OCI-LY3 (cell line): Measurements from ENCODE around the gene TSC22D3.
"Not testable (repeated sequence)": the region's sequence is repeated elsewhere in the genome, so short reads cannot be mapped to it uniquely, and the experiment has no call there.

Experiments used
- H2AFZ ChIP-seq: fragments of 200-600, 300-600 bp; shearing (Covaris generic); 2 replicates; pipeline ENCODE4 v1.6.0; 2014; ENCODE audit warnings: antibody characterized with exemption, low read depth, low read length
- H3K27ac ChIP-seq: fragments of 200-600, 300-600 bp; sonication (generic); 2 replicates; pipeline ENCODE4 v1.5.1; 2014; ENCODE audit warnings: mild to moderate bottlenecking, low read length, moderate library complexity, mixed read lengths
- H3K27me3 ChIP-seq: fragments of 200-600, 300-600 bp; sonication (generic); 2 replicates; pipeline ENCODE4 v1.6.1; 2014; ENCODE audit warnings: low read depth, low read length, mixed read lengths
- H3K36me3 ChIP-seq: fragments of 200-600, 300-600 bp; sonication (generic); replicated peaks from 2 replicates; pipeline ENCODE3; 2014; ENCODE audit warnings: low read depth, low read length, mixed read lengths
- H3K4me1 ChIP-seq: fragments of 300-600, 200-600 bp; sonication (generic); 2 replicates; pipeline ENCODE4 v1.6.1; 2014; ENCODE audit warnings: low read length, mixed read lengths
- H3K4me2 ChIP-seq: fragments of 200-600, 300-600 bp; sonication (generic); 2 replicates; pipeline ENCODE4 v1.6.1; 2014; ENCODE audit warnings: low read length, mixed read lengths
- H3K4me3 ChIP-seq: fragments of 300-600, 200-600 bp; sonication (generic); 2 replicates; pipeline ENCODE4 v1.5.1; 2014; ENCODE audit warnings: antibody characterized with exemption, mild to moderate bottlenecking, low read length, moderate library complexity
- H3K79me2 ChIP-seq: fragments of 300-600, 200-600 bp; shearing (Covaris generic); 2 replicates; pipeline ENCODE4 v1.6.1; 2014; ENCODE audit warnings: mild to moderate bottlenecking, low read length, mixed read lengths
- H3K9ac ChIP-seq: fragments of 300-600, 200-600 bp; shearing (Covaris generic); 2 replicates; pipeline ENCODE4 v1.6.0; 2014; ENCODE audit warnings: mild to moderate bottlenecking, low read length, moderate library complexity
- H3K9me3 ChIP-seq: fragments of 200-600, 300-600 bp; shearing (Covaris generic); 2 replicates; pipeline ENCODE4 v1.6.1; 2014; ENCODE audit warnings: low read length, mixed read lengths; ENCODE audit not compliant: insufficient read depth
- H4K20me1 ChIP-seq: fragments of 200-600, 300-600 bp; sonication (generic); 2 replicates; pipeline ENCODE4 v1.6.1; 2016; ENCODE audit warnings: low read length, mixed read lengths; ENCODE audit not compliant: insufficient read depth
- EZH2phosphoT487 ChIP-seq: fragments of 200-600 bp; shearing (Covaris generic); IDR thresholded peaks from 2 replicates; pipeline ENCODE4 v1.6.1; 2018; ENCODE audit warnings: antibody characterized with exemption, mixed run types, low read depth
- TF ChIP-seq, protein P1 (sequence below): fragments of 200-600, 300-600 bp; sonication (generic); IDR thresholded peaks from 2 replicates; pipeline ENCODE4 v1.5.1; 2014; ENCODE audit warnings: antibody characterized with exemption, low read length, low read depth

Gene TSC22D3

DNA sequence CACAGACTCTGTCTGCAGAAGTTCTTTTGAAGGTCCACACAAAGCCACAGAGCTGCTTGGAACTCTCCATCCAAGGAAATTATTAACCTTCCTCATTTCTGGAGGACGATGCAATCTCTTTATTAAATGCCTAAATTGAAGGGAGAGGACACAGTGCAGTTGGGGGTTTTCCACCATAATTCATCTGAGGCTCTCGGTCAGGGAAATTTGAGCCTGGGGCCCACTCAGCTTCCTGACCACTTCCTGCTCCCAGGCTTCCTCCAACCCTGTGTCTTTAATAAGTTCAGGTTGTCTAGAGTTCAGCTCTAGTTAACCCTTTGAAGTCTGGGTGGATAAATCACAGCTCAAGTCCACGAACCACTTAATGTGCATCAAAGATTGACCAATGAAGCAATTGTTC, 88.8 kb downstream of the TSC22D3 start:
- H3K27me3 ChIP-seq = no peaks in the 10 kb centered on the region

DNA sequence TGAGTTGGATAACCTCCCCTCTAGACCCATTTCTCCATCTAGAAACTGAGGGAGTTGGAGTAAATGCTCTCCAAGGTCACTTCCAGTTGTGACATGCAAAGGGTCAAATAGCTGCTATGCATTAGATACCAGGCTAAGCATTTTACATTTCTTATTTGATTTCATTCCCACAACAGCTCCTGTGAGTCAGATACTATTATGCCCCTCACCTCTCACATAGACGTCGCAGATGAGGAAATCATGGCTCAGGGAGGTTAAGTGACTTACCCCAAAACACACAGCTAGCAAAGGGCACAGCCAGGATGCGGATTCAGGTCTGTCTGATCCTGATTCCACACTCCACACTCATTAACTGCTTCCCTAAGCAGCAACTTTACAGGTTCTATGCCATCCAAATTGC, 89.6 kb downstream of the TSC22D3 start:
- Histone ChIP-seq H3K79me2 (no peaks in the 10 kb centered on the region), H2AFZ (no peak overlapping the region), H3K9me3 (no peaks in the 10 kb centered on the region), H3K4me2 (no peak overlapping the region), H3K36me3 (no peaks in the 10 kb centered on the region), H3K4me3 (no peak overlapping the region), H4K20me1 (no peaks in the 10 kb centered on the region), H3K27ac (no peak overlapping the region), H3K27me3 (no peaks in the 10 kb centered on the region), H3K4me1 (no peaks in the 10 kb centered on the region), H3K9ac (no peak overlapping the region)
- no peak for TF ChIP-seq EZH2phosphoT487
- TF ChIP-seq, protein P1, sequence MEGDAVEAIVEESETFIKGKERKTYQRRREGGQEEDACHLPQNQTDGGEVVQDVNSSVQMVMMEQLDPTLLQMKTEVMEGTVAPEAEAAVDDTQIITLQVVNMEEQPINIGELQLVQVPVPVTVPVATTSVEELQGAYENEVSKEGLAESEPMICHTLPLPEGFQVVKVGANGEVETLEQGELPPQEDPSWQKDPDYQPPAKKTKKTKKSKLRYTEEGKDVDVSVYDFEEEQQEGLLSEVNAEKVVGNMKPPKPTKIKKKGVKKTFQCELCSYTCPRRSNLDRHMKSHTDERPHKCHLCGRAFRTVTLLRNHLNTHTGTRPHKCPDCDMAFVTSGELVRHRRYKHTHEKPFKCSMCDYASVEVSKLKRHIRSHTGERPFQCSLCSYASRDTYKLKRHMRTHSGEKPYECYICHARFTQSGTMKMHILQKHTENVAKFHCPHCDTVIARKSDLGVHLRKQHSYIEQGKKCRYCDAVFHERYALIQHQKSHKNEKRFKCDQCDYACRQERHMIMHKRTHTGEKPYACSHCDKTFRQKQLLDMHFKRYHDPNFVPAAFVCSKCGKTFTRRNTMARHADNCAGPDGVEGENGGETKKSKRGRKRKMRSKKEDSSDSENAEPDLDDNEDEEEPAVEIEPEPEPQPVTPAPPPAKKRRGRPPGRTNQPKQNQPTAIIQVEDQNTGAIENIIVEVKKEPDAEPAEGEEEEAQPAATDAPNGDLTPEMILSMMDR = no peak

More for the DNA sequence above, 88.8 kb downstream of the TSC22D3 start:
- no peak overlapping the region for H3K4me3 ChIP-seq
- H3K9ac ChIP-seq = no peak overlapping the region
- TF ChIP-seq EZH2phosphoT487 = no peak
- TF ChIP-seq, protein P1 = no peak
- no peaks in the 10 kb centered on the region for H3K4me1 ChIP-seq
- H4K20me1 ChIP-seq = no peaks in the 10 kb centered on the region
- H3K9me3 ChIP-seq = no peaks in the 10 kb centered on the region
- H2AFZ ChIP-seq = no peak overlapping the region
- no peak overlapping the region for H3K4me2 ChIP-seq
- no peaks in the 10 kb centered on the region for H3K36me3 ChIP-seq
- H3K27ac ChIP-seq = no peak overlapping the region
- no peaks in the 10 kb centered on the region for H3K79me2 ChIP-seq

DNA sequence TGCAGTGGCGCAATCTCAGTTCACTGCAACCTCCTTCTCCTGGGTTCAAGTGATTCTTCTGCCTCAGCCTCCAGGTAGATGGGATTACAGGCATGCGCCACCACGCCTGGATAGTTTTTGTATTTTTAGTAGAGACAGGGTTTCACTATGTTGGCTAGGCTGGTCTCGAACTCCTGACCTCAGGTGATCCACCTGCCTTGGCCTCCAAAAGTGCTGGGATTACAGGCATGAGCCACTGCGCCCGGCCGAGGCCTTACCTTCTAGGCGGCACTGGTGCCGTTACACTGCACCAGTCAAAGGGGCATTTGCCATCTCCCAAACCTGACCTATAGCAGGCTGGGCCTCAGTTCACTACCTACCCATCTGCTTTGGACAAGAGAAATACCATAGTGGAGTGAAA, 90.0 kb downstream of the TSC22D3 start:
- not testable (repeated sequence) for H3K4me1 ChIP-seq, H3K9me3 ChIP-seq, H3K79me2 ChIP-seq, H3K27me3 ChIP-seq, H2AFZ ChIP-seq, H3K9ac ChIP-seq, H3K36me3 ChIP-seq, H3K27ac ChIP-seq, H3K4me2 ChIP-seq, H4K20me1 ChIP-seq, H3K4me3 ChIP-seq

- H3K9ac ChIP-seq = no peak overlapping the region
- no peak overlapping the region for H3K4me2 ChIP-seq
- H3K27me3 ChIP-seq = peaks cover under 1% of the 10 kb centered on the region; the same call in 1 of the 2 replicates
- no peaks in the 10 kb centered on the region for H3K4me1 ChIP-seq
- no peak overlapping the region for H3K4me3 ChIP-seq
- H3K79me2 ChIP-seq = no peaks in the 10 kb centered on the region
- no peak overlapping the region for H2AFZ ChIP-seq
- H3K36me3 ChIP-seq = no peaks in the 10 kb centered on the region
- no peaks in the 10 kb centered on the region for H4K20me1 ChIP-seq
- TF ChIP-seq, protein P1 = no peak
- TF ChIP-seq EZH2phosphoT487 = no peak
- H3K27ac ChIP-seq = no peak overlapping the region
- no peaks in the 10 kb centered on the region for H3K9me3 ChIP-seq
Measured at GRCh38 chrX:107684956-107685385, 90.6 kb downstream of the TSC22D3 start.

DNA sequence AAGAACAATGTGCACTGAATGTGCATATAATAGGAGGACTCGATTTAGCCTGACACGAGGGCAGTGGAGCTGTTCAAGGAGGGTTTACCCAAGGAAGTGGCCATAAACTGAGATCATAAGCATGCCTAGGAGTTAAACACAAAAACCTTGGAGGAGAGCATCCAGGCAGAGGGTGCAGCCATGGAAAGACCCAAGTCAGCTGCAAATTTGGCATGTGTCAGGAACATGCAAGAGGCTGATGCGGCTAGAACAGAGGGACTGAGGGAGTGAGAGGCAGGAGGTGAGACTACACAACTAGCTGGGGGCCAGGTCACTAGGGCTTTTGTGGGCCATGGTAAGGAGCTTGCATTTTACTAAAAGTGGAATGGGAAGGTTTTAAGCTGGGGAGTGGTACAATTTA, 91.7 kb downstream of the TSC22D3 start:
- H3K4me1 ChIP-seq = no peaks in the 10 kb centered on the region

More for the DNA sequence above, 91.7 kb downstream of the TSC22D3 start:
- Histone ChIP-seq H3K9ac (no peak overlapping the region), H4K20me1 (no peaks in the 10 kb centered on the region), H3K36me3 (no peaks in the 10 kb centered on the region), H3K27me3 (peaks cover 4% of the 10 kb centered on the region; the same call in 1 of the 2 replicates), H3K27ac (no peak overlapping the region), H2AFZ (no peak overlapping the region), H3K4me2 (no peak overlapping the region), H3K4me3 (no peak overlapping the region), H3K79me2 (no peaks in the 10 kb centered on the region), H3K9me3 (no peaks in the 10 kb centered on the region)
- TF ChIP-seq, protein P1 = no peak
- TF ChIP-seq EZH2phosphoT487 = no peak
